SK-N-SH treated with all-trans-retinoic acid at 6 μM for 48 hours (cell line): ENCODE data around the gene PAN2.
A peak's percentile ranks its signal among the peaks of the same experiment; 100 is the strongest.
"Not testable (repeated sequence)": the region's sequence is repeated elsewhere in the genome, so short reads cannot be mapped to it uniquely, and the experiment has no call there.

Experiments used
- ATAC-seq: fragments of 200-7000 bp; cut with Tn5 transposase; 3 replicates; pipeline ENCODE4 v1.9.1; 2020; ENCODE audit warnings: mild to moderate bottlenecking, moderate library complexity
- ARNTL ChIP-seq: fragments of 450-650 bp; formaldehyde crosslinking; IDR thresholded peaks from 2 replicates; pipeline ENCODE4 v1.5.0; 2020; ENCODE audit warnings: low read depth, mild to moderate bottlenecking, moderate library complexity, borderline replicate concordance
- BACH2 ChIP-seq: fragments of 250-450 bp; sonication (Bioruptor Pico); IDR thresholded peaks from 2 replicates; pipeline ENCODE4 v1.9.0; 2021; ENCODE audit warnings: mild to moderate bottlenecking, borderline replicate concordance
- CSDC2 ChIP-seq: fragments of 250-450 bp; sonication (Bioruptor Pico); IDR thresholded peaks from 2 replicates; pipeline ENCODE4 v1.5.0; 2020; ENCODE audit warnings: mild to moderate bottlenecking, moderate library complexity
- CSRNP3 ChIP-seq: fragments of 250-450 bp; sonication (Bioruptor Pico); IDR thresholded peaks from 2 replicates; pipeline ENCODE4 v1.5.1; 2021; ENCODE audit warnings: mild to moderate bottlenecking, moderate library complexity
- ESRRG ChIP-seq: fragments of 250-450 bp; sonication (Bioruptor Pico); IDR thresholded peaks from 2 replicates; pipeline ENCODE4 v1.6.1; 2021; ENCODE audit warnings: mild to moderate bottlenecking
- GLIS3 ChIP-seq: fragments of 250-450 bp; sonication (Bioruptor Pico); IDR thresholded peaks from 2 replicates; pipeline ENCODE4 v1.5.0; 2020; ENCODE audit warnings: mild to moderate bottlenecking, moderate library complexity
- ISL1 ChIP-seq: fragments of 250-450 bp; sonication (Bioruptor Pico); IDR thresholded peaks from 2 replicates; pipeline ENCODE4 v2.1.2; 2022; ENCODE audit warnings: mild to moderate bottlenecking, moderate library complexity
- PATZ1 ChIP-seq: fragments of 250-450 bp; sonication (Bioruptor Pico); IDR thresholded peaks from 2 replicates; pipeline ENCODE4 v1.8.0; 2020; ENCODE audit warnings: mild to moderate bottlenecking, moderate library complexity, borderline replicate concordance
- PPARA ChIP-seq: fragments of 250-450 bp; sonication (Bioruptor Pico); IDR thresholded peaks from 2 replicates; pipeline ENCODE4 v1.5.0; 2020; ENCODE audit warnings: mild to moderate bottlenecking, borderline replicate concordance
- RARB ChIP-seq: fragments of 250-450 bp; sonication (Bioruptor Pico); IDR thresholded peaks from 2 replicates; pipeline ENCODE4 v1.8.0; 2021; ENCODE audit warnings: mild to moderate bottlenecking, moderate library complexity
- SNAI2 ChIP-seq: fragments of 250-450 bp; sonication (Bioruptor Pico); IDR thresholded peaks from 2 replicates; pipeline ENCODE4 v1.5.0; 2020; ENCODE audit warnings: mild to moderate bottlenecking, moderate library complexity
- TCF4 ChIP-seq: fragments of 250-450 bp; sonication (Bioruptor Pico); IDR thresholded peaks from 2 replicates; pipeline ENCODE4 v1.8.0; 2021; ENCODE audit warnings: mild to moderate bottlenecking, moderate library complexity, borderline replicate concordance
- TOX ChIP-seq: fragments of 250-450 bp; sonication (Bioruptor Pico); IDR thresholded peaks from 2 replicates; pipeline ENCODE4 v1.8.0; 2021; ENCODE audit warnings: mild to moderate bottlenecking, moderate library complexity, borderline replicate concordance
- TSHZ2 ChIP-seq: fragments of 250-450 bp; sonication (Bioruptor Pico); IDR thresholded peaks from 2 replicates; pipeline ENCODE4 v1.5.0; 2020; ENCODE audit warnings: mild to moderate bottlenecking, moderate library complexity
- ZC3H10 ChIP-seq: fragments of 250-450 bp; sonication (Bioruptor Pico); IDR thresholded peaks from 2 replicates; pipeline ENCODE4 v1.5.1; 2021; ENCODE audit warnings: mild to moderate bottlenecking, moderate library complexity
- ZFP3 ChIP-seq: fragments of 250-450 bp; sonication (Bioruptor Pico); IDR thresholded peaks from 2 replicates; pipeline ENCODE4 v1.5.0; 2020; ENCODE audit warnings: mild to moderate bottlenecking, moderate library complexity
- ZNF565 ChIP-seq: fragments of 450-650 bp; formaldehyde crosslinking; conservative IDR thresholded peaks from 2 replicates; pipeline ENCODE4 v1.5.0; 2020; ENCODE audit warnings: low read depth, mild to moderate bottlenecking, moderate library complexity
- ZNF70 ChIP-seq: fragments of 450-650 bp; formaldehyde crosslinking; IDR thresholded peaks from 2 replicates; pipeline ENCODE4 v1.5.0; 2020; ENCODE audit warnings: mild to moderate bottlenecking, moderate library complexity
- ZNF8 ChIP-seq: fragments of 450-650 bp; formaldehyde crosslinking; IDR thresholded peaks from 2 replicates; pipeline ENCODE4 v1.5.0; 2020; ENCODE audit warnings: mild to moderate bottlenecking, moderate library complexity
- TF ChIP-seq, protein P1 (sequence below): fragments of 250-450 bp; sonication (Bioruptor Pico); IDR thresholded peaks from 2 replicates; pipeline ENCODE4 v1.5.1; 2020; ENCODE audit warnings: low read depth, mild to moderate bottlenecking, moderate library complexity

PAN2 gene

DNA sequence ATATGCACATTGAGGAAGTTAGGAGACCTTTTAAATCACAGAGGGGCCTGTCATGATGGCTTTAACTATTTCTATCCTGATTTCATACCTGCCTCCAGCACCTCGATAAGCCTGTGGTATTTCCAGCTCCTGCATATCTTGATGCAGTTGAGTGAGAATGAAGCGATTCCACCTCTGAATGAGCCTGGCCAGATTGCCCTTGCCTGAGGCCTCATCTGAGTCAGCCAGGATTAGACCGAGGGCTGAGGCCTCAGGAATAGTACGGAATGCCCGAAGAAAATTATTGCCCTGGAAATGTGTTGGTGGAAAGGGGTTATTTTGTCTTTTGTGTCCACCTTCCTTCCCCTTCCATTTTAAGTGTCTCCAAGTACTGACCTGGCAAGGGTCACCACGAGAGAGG is 9.6 kb downstream of the PAN2 start:
- ATAC-seq, result no peak
- TF ChIP-seq ARNTL (no peak), RARB (CRISPR knock-in tag) (no peak), CSDC2 (CRISPR knock-in tag) (no peak), TSHZ2 (CRISPR knock-in tag) (no peak), BACH2 (CRISPR knock-in tag) (no peak), ISL1 (CRISPR knock-in tag) (no peak), GLIS3 (CRISPR knock-in tag) (no peak), ZNF70 (CRISPR knock-in tag) (no peak), SNAI2 (CRISPR knock-in tag) (no peak), CSRNP3 (no peak), ZFP3 (CRISPR knock-in tag) (no peak), ESRRG (CRISPR knock-in tag) (no peak), TOX (CRISPR knock-in tag) (no peak), ZC3H10 (no peak), TCF4 (CRISPR knock-in tag) (no peak), PATZ1 (no peak), PPARA (CRISPR knock-in tag) (no peak), ZNF8 (CRISPR knock-in tag) (no peak)
- TF ChIP-seq, protein P1, sequence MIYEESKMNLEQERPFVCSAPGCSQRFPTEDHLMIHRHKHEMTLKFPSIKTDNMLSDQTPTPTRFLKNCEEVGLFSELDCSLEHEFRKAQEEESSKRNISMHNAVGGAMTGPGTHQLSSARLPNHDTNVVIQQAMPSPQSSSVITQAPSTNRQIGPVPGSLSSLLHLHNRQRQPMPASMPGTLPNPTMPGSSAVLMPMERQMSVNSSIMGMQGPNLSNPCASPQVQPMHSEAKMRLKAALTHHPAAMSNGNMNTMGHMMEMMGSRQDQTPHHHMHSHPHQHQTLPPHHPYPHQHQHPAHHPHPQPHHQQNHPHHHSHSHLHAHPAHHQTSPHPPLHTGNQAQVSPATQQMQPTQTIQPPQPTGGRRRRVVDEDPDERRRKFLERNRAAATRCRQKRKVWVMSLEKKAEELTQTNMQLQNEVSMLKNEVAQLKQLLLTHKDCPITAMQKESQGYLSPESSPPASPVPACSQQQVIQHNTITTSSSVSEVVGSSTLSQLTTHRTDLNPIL (CRISPR knock-in tag), result no peak

GRCh38 chr12:56321610-56322009 is 12.2 kb downstream of the PAN2 start:
- not testable (repeated sequence) for ATAC-seq

DNA sequence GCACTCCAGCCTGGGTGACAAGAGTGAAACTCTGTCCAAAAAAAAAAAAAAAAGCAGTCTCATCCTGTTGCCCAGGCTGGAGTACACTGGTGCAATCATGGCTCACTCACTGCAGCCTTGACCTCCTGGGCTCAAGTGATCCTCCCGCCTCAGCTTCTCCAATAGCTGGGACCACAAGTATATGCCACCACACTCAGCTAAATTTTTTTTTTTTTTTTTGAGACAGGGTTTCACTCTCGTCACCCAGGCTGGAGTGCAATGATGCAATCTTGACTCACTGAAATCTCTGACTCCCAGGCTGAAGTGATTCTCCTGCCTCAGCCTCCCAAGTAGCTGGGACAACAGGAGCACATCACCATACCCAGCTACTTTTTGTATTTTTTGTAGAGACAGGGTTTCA is 12.8 kb downstream of the PAN2 start:
- TF ChIP-seq ZNF8 (CRISPR knock-in tag), result no peak
- TF ChIP-seq ESRRG (CRISPR knock-in tag), result no peak
- TF ChIP-seq GLIS3 (CRISPR knock-in tag), result no peak
- TF ChIP-seq ARNTL, result no peak
- TF ChIP-seq ZNF565 (CRISPR knock-in tag), result no peak
- ATAC-seq, result no peak

GRCh38 chr12:56317675-56318074 is 16.1 kb downstream of the PAN2 start:
- no peak for ATAC-seq
- TF ChIP-seq TCF4 (CRISPR knock-in tag) (no peak), ZC3H10 (no peak)

DNA sequence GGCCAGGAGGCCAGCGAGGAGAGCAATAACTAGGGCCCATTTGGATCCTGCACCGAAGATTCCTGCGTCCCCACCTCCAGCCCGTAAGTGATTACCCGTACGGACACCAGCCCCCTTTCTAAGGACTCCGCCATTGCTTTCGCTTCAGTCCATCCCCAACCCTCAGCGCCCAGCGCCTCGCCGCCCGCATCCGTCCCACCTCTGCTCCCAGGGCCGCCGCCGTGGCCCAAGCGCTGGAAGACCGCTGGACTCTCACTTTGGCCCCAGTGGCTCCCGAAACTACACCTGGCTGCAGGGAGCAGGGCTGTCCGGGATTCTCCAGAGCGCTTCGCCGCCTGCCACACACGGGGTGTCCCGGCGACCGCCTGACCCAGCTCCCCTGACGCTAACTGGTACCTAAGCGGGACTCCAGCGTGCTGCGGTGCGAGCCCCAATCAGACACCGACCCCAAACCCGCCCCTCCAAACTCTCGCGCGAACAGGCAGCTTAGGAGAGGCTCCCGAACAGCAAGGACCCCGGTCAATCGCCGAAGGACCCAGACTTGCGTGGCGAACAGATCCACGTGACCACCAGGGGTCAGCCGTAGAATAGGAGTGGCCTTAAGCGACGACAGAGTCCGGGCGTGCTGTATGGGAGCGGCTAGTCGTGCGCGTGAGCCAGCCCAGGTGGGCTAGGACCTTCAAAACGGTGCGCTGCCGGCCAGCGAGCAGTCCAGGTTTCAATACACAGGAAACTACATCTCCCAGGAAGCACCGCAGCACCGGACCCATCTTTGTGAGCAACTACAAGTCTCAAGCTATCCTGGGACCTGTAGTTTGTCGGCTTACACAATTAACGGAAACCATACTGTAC is 18.0 kb downstream of the PAN2 start, which contains the start of gene CNPY2:
TSS of gene CNPY2 (minus strand) at position 367 of the 852 bp plus-strand sequence. CDS start 771 bp downstream, outside the sequence.
- TF ChIP-seq ZNF8 (CRISPR knock-in tag) (no peak), GLIS3 (CRISPR knock-in tag) (peak; percentile 29; the same call in 1 of the 2 replicates)
- peak; percentile 96 for ATAC-seq
